ENCODE measurements around the gene CCDC33. TPM values are rescaled to one million over a fixed set of nuclear protein-coding genes. Genes with fewer than 3 reads are reported as not detected.

Gene CCDC33
- total RNA-seq, 4 donors from 2014 or later: not detected

GRCh38 chr15:74326746-74327145 is 90.6 kb downstream of the CCDC33 start:
- Histone ChIP-seq H3K27me3 (peaks cover 0 to 24% (median 0%) of the 10 kb centered on the region in 4 donors), H3K36me3 (no peaks in the 10 kb centered on the region), H3K27ac (replicated peaks in 1 of 4) (no peak overlapping the region), H3K9me3 (no peaks in the 10 kb centered on the region), H3K4me1 (no peaks in the 10 kb centered on the region), H3K4me3 (no peak overlapping the region)
- WGBS: 43% methylated on average over 1 of the region's 4 CpGs
- no peak for DNase-seq (ENCODE audit: extremely low spot score)
- TF ChIP-seq EP300 (IDR thresholded peaks at IDR 0.05) (no peak), CTCF (IDR thresholded peaks at IDR 0.05) (no peak), POLR2A (IDR thresholded peaks at IDR 0.05; ENCODE audit: low read depth) (no peak), POLR2AphosphoS5 (IDR thresholded peaks at IDR 0.05) (no peak)
- intact Hi-C loops (cut with DNase I): no loop called here

GRCh38 chr15:74327756-74328155 is 91.6 kb downstream of the CCDC33 start:
- WGBS: 93% methylated on average over 5 of the region's 6 CpGs
- H3K27ac ChIP-seq (replicated peaks in 1 of 4): no peak overlapping the region
- no peaks in the 10 kb centered on the region for H3K4me1 ChIP-seq
- peaks cover 0 to 24% (median 0%) of the 10 kb centered on the region in 4 donors for H3K27me3 ChIP-seq
- intact Hi-C loops (cut with DNase I): no loop called here
- H3K4me3 ChIP-seq: no peak overlapping the region
- TF ChIP-seq POLR2AphosphoS5 (IDR thresholded peaks at IDR 0.05) (no peak), EP300 (IDR thresholded peaks at IDR 0.05) (no peak), CTCF (IDR thresholded peaks at IDR 0.05) (no peak), POLR2A (IDR thresholded peaks at IDR 0.05; ENCODE audit: low read depth) (no peak)
- no peak for DNase-seq (ENCODE audit: extremely low spot score)
- no peaks in the 10 kb centered on the region for H3K9me3 ChIP-seq
- H3K36me3 ChIP-seq: no peaks in the 10 kb centered on the region

DNA sequence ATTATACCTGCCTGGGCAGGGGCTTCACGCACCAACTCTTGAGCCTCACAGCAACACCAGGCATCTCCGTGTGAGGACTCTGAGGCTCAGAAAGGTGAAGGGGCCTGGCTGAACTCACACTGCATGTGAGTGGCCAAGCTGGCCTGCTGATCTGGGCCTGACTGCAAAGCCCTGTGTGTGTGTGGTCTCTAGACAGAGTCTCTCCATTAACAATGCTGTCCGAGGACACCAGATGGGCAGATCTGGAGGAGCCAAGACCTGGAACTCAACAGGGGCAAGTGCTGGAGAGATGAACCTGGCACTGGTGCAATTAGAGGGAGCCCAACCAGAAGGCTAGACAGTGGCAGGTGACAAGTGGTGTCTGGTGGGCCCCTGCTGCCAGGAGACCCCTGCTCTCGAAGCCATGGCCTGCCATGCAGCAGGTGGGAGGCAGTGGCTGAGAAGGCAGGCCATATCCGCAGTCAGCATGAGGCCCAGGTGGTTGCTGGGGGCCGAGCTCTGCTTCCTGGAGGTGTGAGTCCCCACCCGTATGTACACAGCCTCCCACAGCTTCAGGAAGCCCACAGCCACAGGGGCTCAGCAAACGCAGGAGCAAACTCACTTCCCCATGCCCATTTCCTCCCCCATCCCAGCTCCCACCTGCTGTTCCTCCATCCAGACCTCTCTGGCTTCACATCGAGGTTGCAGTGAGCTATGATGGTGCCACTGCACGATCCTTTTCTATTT is 92.4 kb downstream of the CCDC33 start:
- peaks cover 0 to 24% (median 0%) of the 10 kb centered on the region in 4 donors for H3K27me3 ChIP-seq
- H3K27ac ChIP-seq (replicated peaks in 1 of 4): no peak overlapping the region
- no peaks in the 10 kb centered on the region for H3K36me3 ChIP-seq
- no peak for TF ChIP-seq POLR2A (IDR thresholded peaks at IDR 0.05; ENCODE audit: low read depth)
- no peak for TF ChIP-seq CTCF (IDR thresholded peaks at IDR 0.05)
- TF ChIP-seq EP300 (IDR thresholded peaks at IDR 0.05): no peak
- no peak for TF ChIP-seq POLR2AphosphoS5 (IDR thresholded peaks at IDR 0.05)
- intact Hi-C loops (cut with DNase I): no loop called here
- no peak for DNase-seq (ENCODE audit: extremely low spot score)
- H3K4me1 ChIP-seq: no peaks in the 10 kb centered on the region
- no peaks in the 10 kb centered on the region for H3K9me3 ChIP-seq
- WGBS: 45% methylated on average over 7 of the region's 10 CpGs
- no peak overlapping the region for H3K4me3 ChIP-seq

DNA sequence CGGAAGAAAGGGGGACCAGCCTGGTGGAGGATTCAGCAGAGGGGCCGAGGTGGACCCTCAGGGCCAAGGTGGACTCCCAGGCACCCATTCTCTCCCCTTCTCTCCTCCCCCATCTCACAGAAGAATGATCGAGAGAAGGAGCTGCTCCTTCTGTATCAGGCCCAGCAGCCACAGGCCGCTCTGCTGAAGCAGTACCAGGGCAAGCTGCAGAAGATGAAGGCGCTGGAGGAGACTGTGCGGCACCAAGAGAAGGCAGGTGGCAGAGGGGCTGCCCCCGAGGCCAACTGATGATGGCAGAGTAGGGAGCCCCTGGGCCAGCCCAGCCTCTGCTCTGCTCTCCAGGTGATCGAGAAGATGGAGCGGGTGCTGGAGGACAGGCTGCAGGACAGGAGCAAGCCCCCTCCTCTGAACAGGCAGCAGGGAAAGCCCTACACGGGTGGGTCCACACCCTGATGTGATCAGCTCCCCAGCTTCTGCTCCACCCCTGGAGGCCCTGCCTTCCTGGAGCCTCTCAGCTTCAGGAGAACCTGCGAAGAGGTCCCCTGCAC is 94.8 kb downstream of the CCDC33 start:
- TF ChIP-seq POLR2A (IDR thresholded peaks at IDR 0.05; ENCODE audit: low read depth) (no peak), EP300 (IDR thresholded peaks at IDR 0.05) (no peak), POLR2AphosphoS5 (IDR thresholded peaks at IDR 0.05) (no peak), CTCF (IDR thresholded peaks at IDR 0.05) (no peak)
- no peak for DNase-seq (ENCODE audit: extremely low spot score)
- 83% methylated on average over 11 of the region's 11 CpGs for WGBS
- intact Hi-C loops (cut with DNase I): no loop called here
- Histone ChIP-seq H3K36me3 (no peaks in the 10 kb centered on the region), H3K27me3 (peaks cover 0 to 7% (median 0%) of the 10 kb centered on the region in 4 donors), H3K4me1 (no peaks in the 10 kb centered on the region), H3K9me3 (no peaks in the 10 kb centered on the region), H3K27ac (replicated peaks in 1 of 4) (no peak overlapping the region), H3K4me3 (no peak overlapping the region)
